ENCODE data around the gene KCNQ4.

Gene KCNQ4

GRCh38 chr1:40838980-40839942 is 55.7 kb downstream of the KCNQ4 start:
- ChIA-PET CTCF (no interaction called here), POLR2A (no interaction called here)
- no peak for DNase-seq (ENCODE audit: extremely low spot score)
- TF ChIP-seq ELF4 (IDR thresholded peaks at IDR 0.05) = no peak
- TF ChIP-seq, protein P1, sequence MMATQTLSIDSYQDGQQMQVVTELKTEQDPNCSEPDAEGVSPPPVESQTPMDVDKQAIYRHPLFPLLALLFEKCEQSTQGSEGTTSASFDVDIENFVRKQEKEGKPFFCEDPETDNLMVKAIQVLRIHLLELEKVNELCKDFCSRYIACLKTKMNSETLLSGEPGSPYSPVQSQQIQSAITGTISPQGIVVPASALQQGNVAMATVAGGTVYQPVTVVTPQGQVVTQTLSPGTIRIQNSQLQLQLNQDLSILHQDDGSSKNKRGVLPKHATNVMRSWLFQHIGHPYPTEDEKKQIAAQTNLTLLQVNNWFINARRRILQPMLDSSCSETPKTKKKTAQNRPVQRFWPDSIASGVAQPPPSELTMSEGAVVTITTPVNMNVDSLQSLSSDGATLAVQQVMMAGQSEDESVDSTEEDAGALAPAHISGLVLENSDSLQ (IDR thresholded peaks at IDR 0.05) = no peak
- no peak for TF ChIP-seq SP1 (IDR thresholded peaks at IDR 0.05)
- no peak for TF ChIP-seq NFRKB (IDR thresholded peaks at IDR 0.05)
- no peak for TF ChIP-seq TARDBP (IDR thresholded peaks at IDR 0.05)
- TF ChIP-seq LEF1 (IDR thresholded peaks at IDR 0.05; ENCODE audit: borderline replicate concordance) = no peak
- no peak for TF ChIP-seq BHLHE40 (IDR thresholded peaks at IDR 0.05; ENCODE audit: borderline replicate concordance)
- TF ChIP-seq HDGF (IDR thresholded peaks at IDR 0.05; ENCODE audit: borderline replicate concordance) = no peak
- no peak for TF ChIP-seq FOXM1 (IDR thresholded peaks at IDR 0.05; ENCODE audit: borderline replicate concordance)
- no peak for TF ChIP-seq FOXK2 (IDR thresholded peaks at IDR 0.05)
- no peak for TF ChIP-seq L3MBTL2 (conservative IDR thresholded peaks at IDR 0.05)
- no peak for TF ChIP-seq CTBP1 (IDR thresholded peaks at IDR 0.05; ENCODE audit: borderline replicate concordance)
- TF ChIP-seq ARNT (IDR thresholded peaks at IDR 0.05) = no peak
- no peak for TF ChIP-seq SUZ12 (IDR thresholded peaks at IDR 0.05)
- TF ChIP-seq ZNF384 (IDR thresholded peaks at IDR 0.05) = no peak
- no peak for TF ChIP-seq FOXA1 (IDR thresholded peaks at IDR 0.05)

DNA sequence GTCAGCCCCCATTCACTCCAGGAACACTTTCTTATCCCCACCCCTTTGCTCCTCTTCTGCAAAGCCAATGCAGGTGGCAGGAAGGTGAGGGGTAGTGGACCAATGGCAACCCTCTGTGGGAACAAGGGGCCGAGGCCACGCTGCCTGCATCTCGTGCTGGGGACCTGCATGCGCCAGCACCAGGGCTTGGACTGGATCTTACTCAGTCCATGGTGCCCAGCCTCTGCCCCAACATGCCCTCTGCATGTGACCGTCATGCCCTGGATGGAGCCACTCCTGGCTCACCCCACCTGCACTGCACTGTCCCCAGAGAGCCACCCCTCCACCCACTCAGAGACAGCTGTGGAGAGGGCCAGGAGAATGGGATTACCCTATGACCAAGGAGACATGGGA is 56.4 kb downstream of the KCNQ4 start:
- TF ChIP-seq, protein P1 (IDR thresholded peaks at IDR 0.05) = no peak
- no peak for TF ChIP-seq TARDBP (IDR thresholded peaks at IDR 0.05)
- no peak for TF ChIP-seq LEF1 (IDR thresholded peaks at IDR 0.05; ENCODE audit: borderline replicate concordance)
- no peak for TF ChIP-seq SUZ12 (IDR thresholded peaks at IDR 0.05)
- TF ChIP-seq FOXM1 (IDR thresholded peaks at IDR 0.05; ENCODE audit: borderline replicate concordance) = no peak
- TF ChIP-seq ARNT (IDR thresholded peaks at IDR 0.05) = no peak
- TF ChIP-seq ZNF384 (IDR thresholded peaks at IDR 0.05) = no peak
- TF ChIP-seq FOXK2 (IDR thresholded peaks at IDR 0.05) = no peak
- TF ChIP-seq ELF4 (IDR thresholded peaks at IDR 0.05) = no peak
- no peak for TF ChIP-seq HDGF (IDR thresholded peaks at IDR 0.05; ENCODE audit: borderline replicate concordance)
- no peak for TF ChIP-seq L3MBTL2 (conservative IDR thresholded peaks at IDR 0.05)
- TF ChIP-seq CTBP1 (IDR thresholded peaks at IDR 0.05; ENCODE audit: borderline replicate concordance) = no peak
- no peak for TF ChIP-seq SP1 (IDR thresholded peaks at IDR 0.05)
- no peak for TF ChIP-seq FOXA1 (IDR thresholded peaks at IDR 0.05)
- TF ChIP-seq BHLHE40 (IDR thresholded peaks at IDR 0.05; ENCODE audit: borderline replicate concordance) = no peak
- DNase-seq (ENCODE audit: extremely low spot score) = no peak
- ChIA-PET CTCF (no interaction called here), POLR2A (no interaction called here)

DNA sequence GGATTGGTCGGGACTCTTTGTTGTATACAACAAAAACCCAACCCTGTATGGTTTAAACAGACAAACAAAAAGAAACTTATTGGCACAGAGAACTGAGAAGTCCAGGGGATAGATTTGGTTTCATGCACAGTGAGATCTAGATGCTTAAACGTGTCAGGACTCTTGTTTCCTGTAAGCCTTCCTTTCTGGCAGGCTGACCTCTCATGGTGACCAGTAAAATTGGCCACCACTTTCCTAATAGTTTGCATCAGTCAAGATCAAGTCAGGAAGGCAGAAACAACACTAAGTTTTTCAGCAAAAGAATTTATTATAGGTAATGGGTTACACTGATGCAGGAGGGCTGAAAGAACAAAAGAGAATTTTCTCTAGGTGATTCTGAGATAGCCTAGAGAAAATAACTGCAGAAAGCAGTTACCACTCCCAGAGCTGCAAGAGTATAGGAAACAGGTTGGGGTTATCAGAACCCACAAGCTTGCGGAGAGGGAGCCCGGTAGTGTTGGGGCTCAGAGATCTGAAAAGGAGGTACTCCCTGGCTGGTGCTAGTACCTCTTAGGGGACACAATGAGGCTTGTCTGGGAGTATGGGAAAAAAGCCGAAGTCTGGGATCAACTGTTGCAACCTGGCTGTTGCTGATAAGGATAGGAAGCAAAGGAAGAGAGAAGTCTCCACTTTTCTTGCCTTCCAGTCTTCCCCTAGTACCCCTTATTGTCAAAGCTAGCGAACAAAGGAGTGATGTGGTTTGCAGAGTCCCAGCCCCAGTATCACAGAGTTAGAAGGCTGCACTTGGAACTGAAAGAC is 57.1 kb downstream of the KCNQ4 start:
- DNase-seq (ENCODE audit: extremely low spot score) = no peak
- ChIA-PET POLR2A (no interaction called here), CTCF (interaction anchor here (1.2 kb wide), 1 partner anchor 9 kb away, joined by 4 read pairs; no protein-coding TSS in a partner anchor)
- no peak for TF ChIP-seq LEF1 (IDR thresholded peaks at IDR 0.05; ENCODE audit: borderline replicate concordance)
- no peak for TF ChIP-seq FOXK2 (IDR thresholded peaks at IDR 0.05)
- TF ChIP-seq FOXM1 (IDR thresholded peaks at IDR 0.05; ENCODE audit: borderline replicate concordance) = no peak
- TF ChIP-seq CTBP1 (IDR thresholded peaks at IDR 0.05; ENCODE audit: borderline replicate concordance) = no peak
- TF ChIP-seq SP1 (IDR thresholded peaks at IDR 0.05) = no peak
- TF ChIP-seq, protein P1 (IDR thresholded peaks at IDR 0.05) = no peak
- TF ChIP-seq ZNF384 (IDR thresholded peaks at IDR 0.05) = no peak
- no peak for TF ChIP-seq TARDBP (IDR thresholded peaks at IDR 0.05)

GRCh38 chr1:40841602-40842001 is 58.0 kb downstream of the KCNQ4 start:
- no peak for DNase-seq (ENCODE audit: extremely low spot score)
- TF ChIP-seq ARNT (IDR thresholded peaks at IDR 0.05) = no peak
- no peak for TF ChIP-seq FOXA1 (IDR thresholded peaks at IDR 0.05)
- TF ChIP-seq TARDBP (IDR thresholded peaks at IDR 0.05) = no peak
- no peak for TF ChIP-seq BHLHE40 (IDR thresholded peaks at IDR 0.05; ENCODE audit: borderline replicate concordance)
- no peak for TF ChIP-seq HDGF (IDR thresholded peaks at IDR 0.05; ENCODE audit: borderline replicate concordance)
- no peak for TF ChIP-seq FOXM1 (IDR thresholded peaks at IDR 0.05; ENCODE audit: borderline replicate concordance)
- TF ChIP-seq ELF4 (IDR thresholded peaks at IDR 0.05) = no peak
- no peak for TF ChIP-seq ZNF384 (IDR thresholded peaks at IDR 0.05)
- TF ChIP-seq SUZ12 (IDR thresholded peaks at IDR 0.05) = no peak
- TF ChIP-seq, protein P1 (IDR thresholded peaks at IDR 0.05) = no peak
- no peak for TF ChIP-seq NFRKB (IDR thresholded peaks at IDR 0.05)
- no peak for TF ChIP-seq L3MBTL2 (conservative IDR thresholded peaks at IDR 0.05)
- no peak for TF ChIP-seq CTBP1 (IDR thresholded peaks at IDR 0.05; ENCODE audit: borderline replicate concordance)
- no peak for TF ChIP-seq LEF1 (IDR thresholded peaks at IDR 0.05; ENCODE audit: borderline replicate concordance)
- TF ChIP-seq FOXK2 (IDR thresholded peaks at IDR 0.05) = no peak
- no peak for TF ChIP-seq SP1 (IDR thresholded peaks at IDR 0.05)
- ChIA-PET CTCF (interaction anchor here (1.2 kb wide), 1 partner anchor 8 kb away, joined by 4 read pairs; no protein-coding TSS in a partner anchor), POLR2A (no interaction called here)

Measured in HEK293T (cell line).